Stimulated activated CD4-positive, alpha-beta T cell treated with anti-CD3 and anti-CD28 coated beads, Interleukin-1b, Interleukin-23, amount 100 ng/mL, for 48 hours (primary cell): Measurements from ENCODE around the gene NUMB.
A peak's percentile ranks its signal among the peaks of the same experiment; 100 is the strongest.

Experiments used
- DNase-seq: peaks from one replicate; pipeline ENCODE4 v3.0.0-alpha.2; 2020

The NUMB gene

DNA sequence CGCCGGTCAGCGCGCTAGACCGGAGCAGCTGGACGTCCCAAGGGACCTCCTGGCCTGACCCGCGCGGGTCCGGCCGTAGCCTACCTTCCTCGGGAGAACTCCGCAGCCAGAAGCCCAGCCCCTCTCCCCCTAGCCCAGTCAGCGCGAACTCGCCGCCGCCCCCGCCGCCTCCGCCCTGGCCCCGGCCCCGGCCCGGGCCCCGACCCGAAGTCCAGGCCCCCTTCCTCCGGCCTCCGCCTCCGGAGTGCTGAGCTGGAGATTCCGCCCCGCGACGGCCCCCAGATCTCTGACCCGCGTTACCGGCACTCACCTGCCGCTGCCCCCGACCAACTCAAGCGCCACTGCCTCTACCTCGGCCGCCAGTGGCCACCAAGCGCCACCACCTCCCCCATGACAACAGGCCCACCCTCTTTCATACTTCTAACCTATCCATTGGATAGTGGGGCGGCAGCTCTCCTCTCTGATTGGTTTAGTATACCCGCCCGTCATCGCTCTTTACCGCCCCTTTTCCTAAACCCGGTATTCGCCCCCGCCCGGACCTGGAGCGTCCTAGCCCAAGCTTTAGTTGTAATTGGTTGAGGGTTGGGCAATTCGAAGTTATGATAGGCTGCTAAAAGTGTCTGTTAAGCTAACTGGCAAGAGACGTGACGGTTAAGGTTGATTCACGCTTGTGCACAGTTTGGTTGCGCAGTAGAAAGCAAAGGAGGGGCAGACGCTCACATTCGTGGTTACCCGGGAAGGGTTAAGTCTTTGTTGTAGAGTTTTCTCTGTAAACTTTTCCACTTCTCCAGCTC is at the start of gene NUMB:
TSS of gene NUMB (minus strand) at position 364 of the 794 bp plus-strand sequence. CDS start 102,795 bp downstream, outside the sequence.
- DNase-seq: peak; percentile 98

DNA sequence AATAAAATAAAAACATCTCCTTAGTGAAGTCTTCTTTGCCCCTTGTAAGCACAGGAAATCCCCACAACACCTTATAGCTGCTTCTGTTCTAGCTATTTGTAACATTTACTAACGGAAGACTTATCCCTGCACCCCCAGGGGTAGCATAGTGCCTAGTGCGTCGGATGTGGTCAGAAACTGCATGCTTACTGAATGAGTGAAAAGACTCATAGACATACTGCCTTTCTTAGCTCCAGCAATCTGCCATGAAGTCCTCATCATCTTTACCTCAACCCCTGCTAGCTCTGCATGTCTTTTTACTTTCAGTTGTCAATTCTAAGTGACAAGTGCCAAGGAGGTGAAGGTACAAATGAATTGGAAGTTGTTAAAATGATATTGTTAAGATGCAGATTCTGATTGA is 45.3 kb upstream of the NUMB start:
- no peak for DNase-seq

DNA sequence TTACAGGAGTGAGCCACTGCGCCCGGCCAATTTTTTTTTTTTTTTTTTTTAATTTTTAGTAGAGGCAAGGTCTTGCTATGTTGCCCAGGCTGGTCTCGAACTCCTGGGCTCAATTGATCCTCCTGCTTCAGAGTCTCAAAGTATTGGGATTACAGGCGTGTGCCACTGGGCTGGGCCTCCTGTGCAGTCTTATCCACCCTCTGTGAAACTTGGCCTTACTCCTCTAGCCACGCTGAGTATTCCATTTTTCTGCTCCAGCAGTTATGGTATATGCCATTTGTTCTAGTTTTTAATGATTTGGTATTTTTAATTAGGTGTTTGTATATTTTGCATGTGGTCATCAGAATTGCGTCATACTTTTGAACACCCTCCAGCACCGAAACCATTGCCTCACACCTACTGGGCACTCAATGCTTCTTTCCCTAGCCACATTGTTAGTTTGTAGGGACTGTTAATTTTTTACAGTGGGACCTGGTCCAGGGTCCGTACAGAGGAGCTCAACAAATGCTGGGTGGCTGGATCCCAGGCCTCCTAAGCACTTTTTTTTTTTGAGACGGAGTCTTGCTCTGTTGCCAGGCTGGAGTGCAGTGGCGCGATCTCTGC is 43.8 kb upstream of the NUMB start:
- no peak for DNase-seq

DNA sequence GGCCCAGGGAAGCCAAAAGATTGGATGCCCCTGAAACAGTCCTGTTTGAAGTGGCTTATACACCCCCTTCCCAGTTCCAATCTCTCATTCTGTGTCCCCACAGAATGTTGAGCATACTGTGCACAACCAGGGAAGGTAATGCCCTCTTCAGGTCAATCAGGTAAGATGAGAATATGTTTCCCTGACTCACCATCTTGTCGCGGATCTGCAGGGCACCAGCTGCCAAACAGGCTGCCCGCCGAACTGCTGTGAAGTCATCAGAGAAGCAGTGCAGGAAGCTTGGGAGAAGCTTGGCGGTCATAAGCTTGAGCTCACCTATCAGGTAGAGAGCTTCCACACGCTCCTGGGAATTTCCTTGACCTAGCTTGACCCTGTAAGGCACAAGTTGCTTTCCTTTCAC is 42.0 kb upstream of the NUMB start:
- DNase-seq: no peak

DNA sequence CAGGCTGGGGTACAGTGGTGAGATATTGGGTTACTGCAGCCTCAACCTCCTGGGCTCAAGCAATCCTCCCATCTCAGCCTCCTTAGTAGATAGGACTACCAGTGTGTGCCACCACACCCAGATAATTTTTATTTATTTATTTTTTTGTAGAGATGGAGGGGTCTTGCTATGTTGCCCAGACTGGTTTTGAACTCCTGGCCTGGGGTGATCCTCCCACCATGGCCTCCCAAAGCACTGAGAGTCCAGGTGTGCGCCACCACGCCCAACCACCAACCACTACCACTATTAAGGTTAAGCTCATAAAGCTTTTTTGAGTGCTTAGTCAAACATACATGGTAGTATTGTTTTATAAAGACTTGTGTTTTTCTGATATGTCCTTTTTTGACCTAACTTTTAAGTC is 36.2 kb upstream of the NUMB start:
- DNase-seq: no peak

DNA sequence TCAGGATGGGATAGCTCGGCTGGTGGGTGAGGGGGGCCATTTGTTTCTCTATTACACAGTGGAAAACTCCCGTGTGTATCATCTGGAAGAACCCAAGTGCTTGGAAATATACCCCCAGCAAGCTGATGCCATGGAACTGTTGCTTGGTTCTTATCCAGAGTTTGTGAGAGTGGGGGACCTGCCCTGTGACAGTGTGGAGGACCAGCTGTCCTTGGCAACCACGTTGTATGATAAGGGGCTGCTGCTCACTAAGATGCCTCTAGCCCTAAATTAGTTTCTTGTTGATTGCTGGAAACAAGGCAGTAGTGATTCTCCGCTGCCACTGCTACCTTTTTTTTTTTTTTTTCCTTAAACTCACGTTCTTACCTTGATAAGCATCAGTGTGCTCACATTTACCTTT is 34.3 kb upstream of the NUMB start:
- DNase-seq: no peak

DNA sequence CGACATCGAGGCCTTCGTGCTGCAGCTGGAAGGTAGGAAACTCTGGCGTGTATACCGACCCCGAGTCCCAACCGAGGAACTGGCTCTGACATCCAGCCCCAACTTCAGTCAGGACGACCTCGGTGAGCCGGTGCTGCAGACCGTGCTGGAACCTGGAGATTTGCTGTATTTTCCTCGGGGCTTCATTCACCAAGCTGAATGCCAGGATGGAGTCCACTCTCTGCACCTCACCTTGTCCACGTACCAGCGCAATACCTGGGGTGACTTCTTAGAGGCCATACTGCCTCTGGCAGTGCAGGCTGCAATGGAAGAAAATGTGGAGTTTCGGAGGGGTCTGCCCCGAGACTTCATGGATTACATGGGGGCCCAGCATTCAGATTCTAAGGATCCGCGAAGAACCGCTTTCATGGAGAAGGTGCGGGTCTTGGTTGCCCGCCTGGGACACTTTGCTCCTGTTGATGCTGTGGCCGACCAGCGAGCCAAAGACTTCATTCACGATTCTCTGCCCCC is 33.8 kb upstream of the NUMB start:
- no peak for DNase-seq

DNA sequence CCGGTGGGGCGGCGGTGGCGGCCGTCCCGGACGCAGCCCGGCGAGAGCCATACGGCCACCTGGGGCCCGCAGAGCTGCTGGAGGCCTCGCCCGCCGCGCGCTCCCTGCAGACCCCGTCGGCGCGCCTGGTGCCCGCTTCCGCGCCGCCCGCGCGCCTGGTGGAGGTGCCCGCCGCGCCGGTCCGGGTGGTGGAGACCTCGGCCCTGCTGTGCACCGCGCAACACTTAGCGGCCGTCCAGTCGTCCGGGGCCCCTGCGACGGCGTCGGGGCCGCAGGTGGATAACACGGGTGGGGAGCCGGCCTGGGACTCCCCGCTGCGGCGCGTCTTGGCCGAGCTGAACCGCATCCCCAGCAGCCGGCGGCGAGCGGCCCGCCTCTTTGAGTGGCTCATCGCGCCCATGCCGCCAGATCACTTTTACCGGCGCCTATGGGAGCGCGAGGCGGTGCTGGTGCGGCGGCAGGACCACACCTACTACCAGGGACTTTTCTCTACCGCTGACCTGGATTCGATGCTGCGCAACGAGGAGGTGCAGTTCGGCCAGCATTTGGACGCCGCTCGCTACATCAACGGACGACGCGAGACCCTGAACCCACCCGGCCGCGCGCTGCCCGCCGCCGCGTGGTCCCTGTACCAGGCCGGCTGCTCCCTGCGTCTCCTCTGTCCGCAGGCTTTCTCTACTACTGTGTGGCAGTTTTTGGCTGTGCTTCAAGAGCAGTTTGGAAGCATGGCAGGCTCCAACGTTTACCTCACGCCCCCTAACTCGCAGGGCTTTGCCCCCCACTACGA is 33.1 kb upstream of the NUMB start:
- peak; percentile 77 for DNase-seq

DNA sequence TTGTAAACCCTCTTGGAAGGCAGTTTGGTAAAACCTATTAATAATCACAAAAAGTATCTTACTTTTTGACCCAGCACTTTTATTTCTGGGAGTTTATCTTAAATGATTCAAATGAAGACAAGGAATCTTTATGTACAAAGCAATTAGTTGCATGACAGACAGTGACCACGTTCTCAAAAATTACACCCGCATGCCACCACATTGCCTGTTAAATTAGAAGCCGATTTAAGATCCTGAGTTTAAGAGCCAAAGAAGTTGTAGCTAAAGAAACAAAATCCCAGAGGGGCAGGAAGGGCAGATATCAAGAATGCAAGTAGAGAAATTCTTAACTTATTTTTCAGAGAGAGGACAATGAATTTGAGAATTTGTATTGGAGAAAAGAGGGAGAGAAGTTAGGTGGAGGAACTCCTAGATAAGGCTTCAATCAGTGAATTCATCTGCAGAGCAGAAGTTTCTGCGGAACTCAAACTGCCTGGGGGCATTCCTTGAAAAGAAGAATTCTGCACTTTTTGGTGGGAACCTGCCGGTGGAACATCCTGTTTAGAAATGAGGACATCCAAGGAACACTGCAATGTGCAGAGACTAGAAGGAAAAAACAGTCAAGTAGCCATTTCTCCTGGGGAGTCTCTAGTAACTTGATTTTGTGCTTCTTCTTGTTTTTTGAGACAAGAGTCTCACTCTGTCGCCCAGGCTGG is 31.3 kb upstream of the NUMB start:
- DNase-seq: no peak

DNA sequence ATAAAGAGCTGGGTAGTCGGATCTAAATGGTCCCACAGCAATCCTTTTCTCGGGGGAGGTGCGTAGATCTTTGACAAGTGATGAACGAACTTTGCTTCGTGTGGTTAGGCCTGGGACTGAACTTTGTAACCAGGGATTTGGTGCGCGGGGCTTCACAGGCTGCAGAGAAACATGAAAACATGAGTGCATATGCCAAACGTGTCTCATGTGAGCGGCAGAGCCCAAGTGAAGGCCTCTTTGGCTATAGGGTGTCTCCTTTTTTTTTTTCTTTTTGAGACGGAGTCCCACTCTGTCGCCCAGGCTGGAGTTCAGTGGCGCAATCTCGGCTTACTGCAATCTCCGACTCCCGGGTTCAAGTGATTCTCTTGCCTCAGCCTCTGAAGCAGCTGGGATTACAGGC is 20.3 kb upstream of the NUMB start:
- no peak for DNase-seq

DNA sequence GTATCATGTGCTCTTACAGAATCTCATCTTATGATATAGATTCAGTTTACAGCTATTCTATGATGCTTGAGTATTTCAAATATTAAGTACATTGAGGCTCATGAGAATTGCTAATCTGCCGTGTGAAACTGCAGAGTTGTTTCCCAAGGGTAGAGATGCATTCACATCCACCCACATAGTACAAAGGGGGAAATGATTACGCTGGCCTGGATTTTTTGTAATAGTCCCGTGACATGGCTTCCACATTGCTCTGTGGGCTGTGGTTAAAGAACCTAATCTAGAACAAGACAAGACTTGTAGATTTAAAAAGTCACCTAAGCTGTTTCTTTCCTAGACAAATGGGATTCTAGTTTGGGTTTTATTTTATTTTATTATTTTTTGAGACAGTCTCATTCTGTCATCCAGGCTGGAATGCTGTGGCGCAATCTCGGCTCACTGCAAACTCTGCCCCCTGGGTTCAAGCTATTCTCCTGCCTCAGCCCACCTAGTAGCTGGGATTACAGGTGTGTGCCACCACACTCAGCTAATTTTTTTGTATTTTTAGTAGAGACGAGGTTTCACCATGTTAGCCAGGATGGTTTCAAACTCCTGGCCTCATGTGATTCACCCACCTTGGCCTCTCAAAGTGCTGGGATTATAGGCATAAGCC is 19.4 kb upstream of the NUMB start:
- DNase-seq: no peak

DNA sequence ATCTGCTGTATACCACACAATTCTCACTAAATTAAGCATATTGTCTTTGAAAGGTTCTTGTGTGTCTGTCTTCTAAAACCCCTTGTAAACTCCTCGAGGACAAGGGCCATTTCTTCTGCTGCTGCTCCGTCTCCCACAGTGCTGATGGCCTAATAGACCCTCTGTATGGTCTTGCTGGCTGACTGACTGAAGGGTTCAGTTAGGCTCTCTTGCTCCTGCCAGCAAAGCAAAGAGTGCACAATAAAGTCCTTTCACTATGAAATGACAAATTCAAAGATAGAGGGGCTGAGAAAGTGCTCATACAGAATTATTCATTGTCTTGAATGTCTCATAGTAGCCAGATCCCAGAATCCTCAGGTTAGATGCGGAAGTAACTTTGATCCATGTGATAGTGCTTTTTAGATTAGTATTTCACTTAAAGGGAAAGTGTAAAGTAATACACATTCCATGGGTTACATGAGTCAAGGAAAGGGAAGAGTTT is 18.1 kb upstream of the NUMB start:
- no peak for DNase-seq

DNA sequence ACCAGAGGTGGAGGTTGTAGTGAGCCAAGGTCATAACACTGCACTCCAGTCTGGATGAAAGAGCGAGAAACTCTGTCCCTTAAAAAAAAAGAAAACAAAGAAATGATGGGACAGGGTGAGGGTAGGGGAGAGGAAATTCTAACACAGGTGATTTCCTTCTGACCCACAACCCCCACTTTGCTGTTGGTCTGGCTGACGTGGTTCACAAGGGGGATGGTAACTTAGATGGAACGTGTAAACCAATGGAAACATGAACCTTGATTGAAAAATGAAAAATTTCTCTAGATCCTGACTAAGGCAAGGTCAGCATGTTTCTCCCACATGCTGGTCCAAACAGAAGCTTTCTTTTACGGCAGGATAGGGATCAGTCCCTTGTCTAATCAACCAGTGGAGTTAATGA is 16.6 kb upstream of the NUMB start:
- no peak for DNase-seq

DNA sequence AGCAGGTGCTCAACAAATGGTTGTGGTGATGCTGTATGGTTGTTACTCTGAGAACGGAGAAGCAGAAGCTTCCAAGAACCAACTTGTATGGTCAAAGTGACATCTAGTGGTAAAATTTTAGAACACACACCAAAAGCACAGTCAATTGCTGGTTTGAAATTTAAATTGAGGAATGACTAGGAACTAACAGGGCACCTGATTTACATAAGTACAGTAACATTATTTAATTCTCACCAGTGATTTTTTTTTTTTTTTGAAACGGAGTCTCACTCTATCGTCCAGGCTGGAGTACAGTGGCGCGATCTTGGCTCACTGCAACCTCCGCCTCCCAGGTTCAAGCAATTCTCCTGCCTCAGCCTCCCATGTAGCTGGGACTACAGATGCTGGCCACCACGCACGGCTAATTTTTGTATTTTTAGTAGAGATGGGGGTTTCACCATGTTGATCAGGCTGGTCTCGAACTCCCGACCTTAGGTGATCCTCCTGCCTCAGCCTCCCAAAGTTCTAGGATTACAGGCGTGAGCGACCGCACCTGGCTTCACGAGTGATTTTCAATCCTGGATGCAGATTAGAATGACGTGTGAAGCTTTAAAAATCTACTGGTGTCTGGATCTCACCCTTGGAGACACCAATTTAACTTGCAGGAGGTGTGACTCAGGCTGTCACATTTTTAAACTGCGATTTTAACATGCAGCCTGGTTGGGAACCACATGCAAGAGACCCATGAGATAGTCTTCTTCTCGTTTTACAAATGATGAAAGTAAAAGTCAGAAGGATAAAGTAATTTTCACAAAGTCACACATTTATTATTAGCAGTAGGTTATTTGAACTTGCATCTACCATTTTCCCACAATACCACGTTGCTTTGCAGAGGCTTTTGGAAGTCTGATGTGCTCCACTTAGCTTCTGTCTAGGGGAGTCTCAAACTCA is 14.1 kb upstream of the NUMB start:
- no peak for DNase-seq

DNA sequence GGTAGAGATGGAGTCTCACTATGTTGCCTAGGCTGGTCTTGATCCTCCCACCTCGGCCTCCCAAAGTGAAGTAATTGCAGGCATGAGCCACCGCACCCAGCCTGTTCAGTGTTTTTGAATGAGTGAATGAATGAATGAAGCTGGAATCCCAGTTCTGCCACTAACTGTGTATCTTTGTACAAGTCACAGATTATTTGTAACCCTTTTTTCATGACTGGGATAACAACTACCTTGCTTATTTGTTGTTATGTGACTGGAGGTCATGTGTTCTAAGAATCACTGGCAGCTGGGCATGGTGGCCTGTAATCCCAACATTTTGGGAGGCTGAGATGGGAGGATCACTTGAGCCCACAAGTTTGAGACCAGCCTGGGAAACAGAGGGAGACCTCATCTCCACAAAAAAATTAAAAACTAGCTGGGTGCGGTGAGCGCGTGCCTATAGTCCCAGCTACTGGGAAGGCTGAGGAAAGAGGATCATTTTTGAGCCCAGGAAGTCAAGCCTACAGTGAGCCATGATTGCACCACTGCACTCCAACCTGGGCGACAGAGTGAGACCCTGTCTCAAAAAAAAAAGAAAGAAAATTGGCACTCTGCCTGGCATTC is 13.3 kb upstream of the NUMB start:
- no peak for DNase-seq

DNA sequence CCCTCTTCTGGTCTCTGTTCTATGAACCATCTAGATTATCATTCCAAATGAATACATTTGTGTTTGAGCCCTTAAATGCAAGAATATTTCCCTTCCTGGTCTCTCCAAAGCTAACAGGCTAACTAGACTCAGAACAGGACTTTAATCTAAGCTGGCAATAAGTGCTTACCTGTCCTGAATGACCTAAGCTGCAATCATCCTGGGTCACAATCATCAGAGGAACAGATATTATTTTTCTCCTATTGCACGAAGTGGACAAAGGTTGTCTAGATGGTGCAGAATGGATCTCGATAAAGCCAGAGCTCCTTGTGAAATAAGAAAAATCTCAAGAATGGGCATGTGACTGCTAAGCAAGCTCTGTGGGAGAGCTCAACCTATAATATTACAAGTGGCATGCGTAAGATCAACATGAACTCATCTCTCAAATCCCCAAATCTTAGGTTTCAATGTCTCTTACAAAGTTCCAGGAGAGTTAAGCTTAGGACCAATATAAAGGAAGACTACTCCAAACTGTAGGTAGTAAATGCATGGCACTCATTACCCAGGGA is 10.6 kb upstream of the NUMB start:
- DNase-seq: no peak

DNA sequence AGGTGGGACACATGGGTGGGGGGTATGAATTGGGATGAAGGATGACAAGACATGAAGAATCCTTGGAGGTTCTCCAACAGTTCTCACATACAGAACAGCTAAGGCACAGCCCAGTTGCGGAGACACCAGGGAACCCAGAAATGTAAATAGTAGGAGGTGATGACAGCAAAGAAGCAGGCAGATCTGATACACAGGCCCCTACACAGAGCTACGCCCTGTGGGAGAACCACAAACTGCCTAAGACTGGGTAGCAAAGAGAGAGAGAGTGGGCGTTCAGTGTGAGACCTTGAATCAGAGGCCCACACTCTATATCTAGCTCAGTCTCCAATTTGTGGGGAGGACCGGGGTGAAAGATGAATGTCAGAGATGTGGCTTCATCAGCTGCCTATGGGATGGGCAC is 9.5 kb upstream of the NUMB start:
- DNase-seq: peak; percentile 69

DNA sequence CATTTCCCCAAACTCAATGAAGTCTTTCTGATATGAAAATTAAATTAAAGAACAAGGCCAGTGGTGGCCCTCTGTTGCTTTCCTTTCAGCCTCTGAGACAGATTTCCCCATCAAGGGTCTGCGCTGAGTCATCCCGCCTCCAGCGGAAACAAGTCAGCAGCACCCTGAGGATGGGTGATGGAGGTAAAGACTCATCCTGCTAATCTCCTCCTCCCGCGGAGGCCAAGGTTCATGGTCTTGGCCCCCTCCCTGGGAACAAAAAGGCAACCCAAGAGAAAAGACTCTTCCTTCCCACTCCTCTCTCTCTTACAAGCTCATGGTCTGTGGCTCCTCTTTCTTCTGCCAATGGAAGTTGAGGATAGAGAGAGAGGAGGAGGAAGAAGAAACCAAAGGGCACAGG is 9.0 kb upstream of the NUMB start:
- peak; percentile 80 for DNase-seq

DNA sequence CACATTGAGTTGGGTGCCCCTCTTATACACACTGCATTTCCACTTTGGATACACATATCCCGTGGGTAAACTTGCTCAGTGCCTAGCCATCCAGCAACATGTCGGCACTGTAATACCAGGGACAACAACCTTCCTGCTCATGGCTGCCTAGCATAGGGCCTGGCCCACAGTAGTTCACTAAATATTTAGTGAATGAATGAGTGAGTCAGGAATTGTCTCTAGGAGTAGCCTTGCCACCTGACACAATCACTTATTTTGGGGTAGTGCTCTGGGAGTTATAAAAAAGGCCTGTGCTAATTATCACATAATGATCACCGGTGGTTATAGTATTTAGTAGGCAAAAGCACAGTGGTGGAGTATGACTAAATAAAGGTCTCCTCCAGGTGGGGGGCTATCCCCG is 8.5 kb upstream of the NUMB start:
- DNase-seq: no peak

DNA sequence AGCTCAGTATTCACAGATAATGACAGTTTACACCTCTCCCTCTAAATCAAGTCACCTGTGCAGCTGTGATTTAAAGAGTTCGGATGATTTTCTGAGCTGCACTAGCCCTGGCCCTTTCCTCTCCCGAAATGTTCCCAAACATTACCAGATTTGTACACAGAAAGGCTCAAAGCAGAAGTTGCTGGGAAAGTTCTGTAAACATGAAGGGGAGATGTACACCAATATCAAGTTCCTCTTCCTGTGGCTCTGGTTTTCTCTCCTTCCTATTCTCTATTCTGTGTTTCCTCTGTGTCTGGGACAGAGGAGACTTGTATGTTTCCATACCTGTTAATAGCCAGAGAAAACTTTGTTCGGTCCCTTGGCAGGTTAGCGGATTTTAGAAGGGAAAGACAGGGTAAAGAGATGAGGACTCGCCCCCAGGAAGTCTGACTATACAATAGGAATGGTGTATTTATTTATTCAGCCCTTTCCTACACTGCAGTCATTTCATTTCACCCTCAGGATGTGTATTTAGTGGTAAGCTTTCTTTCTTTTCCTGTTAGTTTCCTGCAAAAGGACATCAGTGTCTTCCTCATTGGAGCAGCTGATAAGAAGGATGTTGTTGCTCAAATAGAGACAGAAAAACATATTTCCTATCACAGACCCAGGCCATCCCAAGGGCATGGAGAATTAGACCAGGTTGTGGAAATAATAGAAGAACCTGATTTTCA is 7.6 kb upstream of the NUMB start:
- DNase-seq: no peak
